M059J (cell line): ENCODE data around the gene TMEM125. TPM values are rescaled to one million over a fixed set of nuclear protein-coding genes. Genes with fewer than 3 reads are reported as not detected.

Experiments
- DNase-seq: peaks from one replicate; pipeline ENCODE4 v3.0.0-alpha.2; 2012; ENCODE audit warnings: low read depth
- total RNA-seq: library from RNA; depleted of rRNA; stranded (reverse); fragments of >200 nt; shearing (Covaris generic); gene quantifications from 2 replicates; pipeline ENCODE4 v1.2.3, GENCODE V29; 2014; rRNA removed

TMEM125 gene
- total RNA-seq, 1 experiment from 2014 or later = not detected

GRCh38 chr1:43312212-43312623 is 42.4 kb downstream of the TMEM125 start:
- no peak for DNase-seq

GRCh38 chr1:43312663-43313515 is 43.1 kb downstream of the TMEM125 start:
- DNase-seq = no peak

- DNase-seq = no peak
Observed at GRCh38 chr1:43313771-43314170, 44.0 kb downstream of the TMEM125 start.

GRCh38 chr1:43314233-43314632 is 44.5 kb downstream of the TMEM125 start:
- DNase-seq = no peak

- DNase-seq = no peak
Observed at GRCh38 chr1:43315481-43315880, 45.7 kb downstream of the TMEM125 start.

GRCh38 chr1:43315963-43316737 is 46.4 kb downstream of the TMEM125 start:
- DNase-seq = no peak

- DNase-seq = no peak
Observed at GRCh38 chr1:43316738-43317520, 47.1 kb downstream of the TMEM125 start.

- DNase-seq = no peak
Observed at GRCh38 chr1:43317817-43318471, 48.2 kb downstream of the TMEM125 start.

- DNase-seq = peak; percentile 24
Observed at GRCh38 chr1:43318831-43319230, 49.0 kb downstream of the TMEM125 start.

- no peak for DNase-seq
Observed at GRCh38 chr1:43319288-43319687, 49.5 kb downstream of the TMEM125 start.

- DNase-seq = no peak
Observed at GRCh38 chr1:43319766-43320165, 50.0 kb downstream of the TMEM125 start.

- peak; percentile 52 for DNase-seq
Observed at GRCh38 chr1:43321331-43321891, 51.6 kb downstream of the TMEM125 start.

GRCh38 chr1:43322506-43322905 is 52.7 kb downstream of the TMEM125 start:
- no peak for DNase-seq

Other genes with a start within 250 kb of the TMEM125 start
- gene EBNA1BP2, start 97.7 kb upstream of the TMEM125 start, total RNA-seq = 150 and 165 TPM in 2 replicates
- gene CFAP57, start 97.7 kb upstream of the TMEM125 start, total RNA-seq = 0.67 TPM in 1 of 2 replicates, not detected in the other
- not detected in 2 replicates for gene C1orf210, start 15.6 kb downstream of the TMEM125 start, total RNA-seq
- 2.0 and 3.3 TPM in 2 replicates for gene TIE1, start 31.0 kb downstream of the TMEM125 start, total RNA-seq
- gene MPL, start 67.8 kb downstream of the TMEM125 start, total RNA-seq = not detected in 2 replicates
- 273 and 274 TPM in 2 replicates for gene CDC20, start 89.0 kb downstream of the TMEM125 start, total RNA-seq
- 152 and 164 TPM in 2 replicates for gene ELOVL1, start 98.0 kb downstream of the TMEM125 start, total RNA-seq
- 113 and 121 TPM in 2 replicates for gene MED8, start 119.8 kb downstream of the TMEM125 start, total RNA-seq
- gene SZT2, start 119.9 kb downstream of the TMEM125 start, total RNA-seq = 9.4 and 15.2 TPM in 2 replicates
- 43.7 and 50.9 TPM in 2 replicates for gene HYI, start 183.9 kb downstream of the TMEM125 start, total RNA-seq